ENCODE results near the gene GNG13.

Gene GNG13

DNA sequence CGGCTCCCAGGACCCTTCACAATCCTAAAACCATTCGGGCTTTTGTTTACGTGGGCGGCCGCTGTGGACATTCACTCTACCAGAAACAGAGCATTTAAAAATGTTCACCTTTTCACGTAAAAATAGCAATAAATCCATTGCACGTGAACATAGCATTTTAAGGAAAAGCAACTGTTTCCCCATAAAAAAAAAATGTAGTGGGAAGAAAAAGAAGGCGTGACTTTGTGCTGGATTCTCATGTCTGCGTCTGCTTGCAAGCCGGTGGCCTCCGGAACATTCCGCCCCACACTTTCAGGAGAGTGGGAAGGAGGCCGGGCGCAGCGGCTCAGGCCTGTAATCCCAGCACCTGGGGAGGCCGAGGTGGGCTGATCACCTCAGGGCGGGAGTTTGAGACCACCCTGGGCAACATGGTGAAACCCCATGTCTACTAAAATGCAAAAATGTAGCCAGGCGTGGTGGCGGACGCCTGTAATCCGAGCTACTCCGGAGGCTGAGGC, 13.4 kb upstream of the GNG13 start:
- DNase-seq (ENCODE audit: low read depth in 2 of 2): no peak

DNA sequence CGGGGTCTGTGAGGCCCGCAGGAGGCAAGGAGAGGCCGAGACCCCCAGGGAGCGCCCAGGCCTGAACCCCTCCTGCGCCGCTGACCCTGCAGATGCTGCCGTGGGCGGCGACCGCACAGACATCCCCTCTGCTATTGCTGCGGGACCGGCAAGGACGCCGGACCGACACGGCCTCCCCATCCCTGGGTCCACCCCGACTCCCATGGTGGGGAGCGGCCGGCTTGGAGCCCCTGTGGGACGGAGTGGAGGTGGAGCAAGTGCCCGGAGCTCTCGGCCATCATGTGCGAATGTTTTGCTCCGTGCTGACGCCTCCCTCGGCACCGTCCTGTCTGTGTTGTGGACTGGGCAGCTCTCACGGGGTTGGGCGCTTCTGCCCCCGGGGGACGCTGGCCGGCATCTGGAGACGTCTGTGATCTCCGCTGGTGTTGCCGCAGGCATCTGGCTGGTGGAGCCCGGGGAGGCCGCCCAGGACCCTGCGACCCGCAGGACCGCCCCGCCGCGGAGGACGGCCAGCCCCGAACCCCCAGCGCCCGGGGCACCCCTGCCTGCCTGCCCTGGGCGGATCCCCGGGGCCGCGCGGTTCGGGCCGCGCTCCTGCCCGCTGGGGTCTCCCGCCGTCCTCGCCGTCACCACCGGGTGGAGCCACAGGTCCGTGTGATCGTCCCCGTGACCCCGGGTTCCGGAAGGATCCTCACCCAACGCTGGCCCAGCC, 12.8 kb upstream of the GNG13 start:
- peak in 1 of 2 donors; percentile 26 for DNase-seq (ENCODE audit: low read depth in 2 of 2)

DNA sequence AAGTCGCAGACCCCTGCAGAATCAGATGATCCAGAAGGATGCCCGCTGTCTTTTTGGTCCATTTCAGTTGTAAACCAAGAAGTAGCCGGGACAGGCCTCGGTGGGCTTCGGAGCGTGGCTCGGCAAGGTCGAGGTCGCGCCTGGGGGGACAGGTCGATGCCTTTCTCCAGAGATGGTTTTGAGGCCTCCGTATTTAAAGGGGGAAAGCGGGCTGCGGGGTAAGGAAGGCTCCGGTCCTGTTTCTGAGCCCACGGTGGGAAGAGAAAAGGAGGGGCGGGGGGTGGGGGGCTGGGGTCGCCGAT, 7.5 kb upstream of the GNG13 start:
- no peak for DNase-seq (ENCODE audit: low read depth in 2 of 2)

DNA sequence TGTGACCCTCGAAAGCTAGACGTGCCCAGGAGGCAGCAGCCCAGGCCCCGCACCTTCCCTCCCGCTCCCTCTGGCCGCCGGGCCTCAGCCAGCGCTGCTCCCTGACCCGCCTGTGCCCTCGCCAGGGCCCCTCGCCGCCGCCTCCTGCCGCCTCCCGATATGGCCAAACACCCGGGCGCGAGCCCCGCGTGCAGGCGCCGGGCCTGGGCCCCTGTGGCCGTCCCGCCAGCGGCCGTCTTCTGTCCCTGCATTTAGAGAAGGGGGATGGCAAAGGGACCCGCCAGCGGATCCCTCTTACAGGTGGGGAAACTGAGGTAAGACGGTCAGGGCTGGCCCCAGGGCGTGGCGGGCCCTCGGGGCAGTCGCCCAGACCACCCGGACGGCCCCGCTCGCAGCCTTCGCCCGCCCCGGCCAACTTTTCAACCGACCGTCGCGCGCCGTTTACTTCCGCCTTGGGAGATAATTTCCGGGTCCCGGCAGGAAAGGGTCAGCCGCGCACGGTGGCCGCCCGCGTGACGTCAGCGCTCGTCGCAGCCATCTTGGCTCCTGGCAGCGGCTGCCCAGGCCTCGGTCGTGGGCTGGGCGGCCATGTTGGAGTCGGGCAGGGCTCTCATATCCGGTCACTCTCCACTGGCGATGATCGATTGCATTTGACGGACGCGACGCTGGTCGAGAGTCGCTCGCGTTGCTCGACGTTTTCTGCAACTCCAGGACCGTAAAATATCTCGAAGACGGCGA, 7.0 kb upstream of the GNG13 start:
- peak; percentile 67 to 86 for DNase-seq (ENCODE audit: low read depth in 2 of 2)

DNA sequence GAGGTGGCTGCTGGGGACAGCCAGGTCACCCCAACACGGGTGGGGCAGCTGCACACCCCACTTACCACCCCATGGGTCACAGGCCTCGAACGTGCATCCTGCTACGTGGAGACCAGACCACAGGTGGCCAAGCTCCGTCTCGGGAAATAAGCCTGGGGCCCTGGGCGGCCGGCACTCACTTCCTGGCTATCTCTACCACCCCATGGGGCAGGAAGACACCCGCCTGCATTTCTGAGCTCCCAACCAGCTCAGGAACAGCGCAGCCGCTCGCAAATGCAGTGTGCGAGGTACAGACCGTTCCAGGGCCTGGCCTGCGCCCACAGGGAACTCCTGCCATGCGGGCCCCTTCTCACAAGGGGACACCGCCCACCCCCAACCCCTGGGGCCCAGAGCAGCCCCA, 4.9 kb upstream of the GNG13 start:
- no peak for DNase-seq (ENCODE audit: low read depth in 2 of 2)

DNA sequence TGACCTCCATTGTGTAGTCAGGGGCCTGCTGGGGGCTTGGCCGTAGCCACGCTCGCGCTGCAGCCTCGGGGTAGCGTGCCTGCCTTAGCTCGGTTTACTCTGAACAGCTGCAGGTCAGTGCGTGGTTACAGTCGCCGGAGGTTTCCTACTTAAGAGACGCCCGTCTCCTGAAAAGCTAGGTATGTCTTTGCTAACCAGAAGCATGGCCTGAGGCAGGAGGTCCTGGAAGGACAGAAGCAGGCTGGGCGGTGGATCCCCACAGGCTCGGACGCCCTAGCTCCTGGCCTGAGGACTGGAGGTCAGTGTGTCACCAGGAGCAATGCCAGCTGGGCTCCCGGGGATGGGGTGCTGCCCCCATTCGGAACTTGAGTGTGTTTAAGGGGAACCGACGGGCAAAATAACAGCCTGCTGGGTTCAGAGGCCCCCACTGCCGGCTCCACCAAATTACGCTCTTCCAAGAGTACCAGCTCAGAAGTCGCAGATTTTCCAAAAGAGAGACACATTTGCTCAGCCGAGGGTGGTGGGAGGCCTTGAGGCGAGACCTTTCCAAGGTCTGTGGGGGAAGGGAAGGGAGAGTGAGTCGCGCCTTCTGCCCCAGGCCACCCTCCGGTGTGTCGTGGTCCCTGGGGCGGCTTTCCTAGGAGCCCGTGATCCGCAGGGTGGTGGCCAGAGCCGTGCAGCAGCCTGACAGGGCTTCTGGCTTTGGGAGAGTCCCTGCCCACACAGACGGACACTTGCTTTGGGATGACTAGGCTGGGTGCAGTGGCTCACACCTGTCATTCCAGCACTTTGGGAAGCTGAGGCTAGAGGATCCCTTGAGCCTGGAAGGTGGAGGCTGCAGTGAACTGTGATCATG, 3.9 kb upstream of the GNG13 start:
- DNase-seq (ENCODE audit: low read depth in 2 of 2): no peak

DNA sequence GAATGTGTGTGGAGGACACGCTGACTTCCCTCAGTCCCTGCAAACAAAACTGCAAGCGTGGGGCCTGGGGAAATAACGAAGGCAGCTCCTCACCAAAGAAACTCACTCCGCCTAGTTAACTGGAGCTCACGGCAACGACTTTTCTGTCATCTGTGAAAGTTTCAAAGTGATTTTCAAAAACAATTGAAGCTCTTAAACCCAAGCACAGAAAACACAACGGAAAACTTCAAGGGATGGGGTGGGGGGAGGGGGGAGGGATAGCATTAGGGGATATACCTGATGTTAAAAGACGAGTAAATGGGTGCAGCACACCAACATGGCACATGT, 3.2 kb upstream of the GNG13 start:
- no peak for DNase-seq (ENCODE audit: low read depth in 2 of 2)

DNA sequence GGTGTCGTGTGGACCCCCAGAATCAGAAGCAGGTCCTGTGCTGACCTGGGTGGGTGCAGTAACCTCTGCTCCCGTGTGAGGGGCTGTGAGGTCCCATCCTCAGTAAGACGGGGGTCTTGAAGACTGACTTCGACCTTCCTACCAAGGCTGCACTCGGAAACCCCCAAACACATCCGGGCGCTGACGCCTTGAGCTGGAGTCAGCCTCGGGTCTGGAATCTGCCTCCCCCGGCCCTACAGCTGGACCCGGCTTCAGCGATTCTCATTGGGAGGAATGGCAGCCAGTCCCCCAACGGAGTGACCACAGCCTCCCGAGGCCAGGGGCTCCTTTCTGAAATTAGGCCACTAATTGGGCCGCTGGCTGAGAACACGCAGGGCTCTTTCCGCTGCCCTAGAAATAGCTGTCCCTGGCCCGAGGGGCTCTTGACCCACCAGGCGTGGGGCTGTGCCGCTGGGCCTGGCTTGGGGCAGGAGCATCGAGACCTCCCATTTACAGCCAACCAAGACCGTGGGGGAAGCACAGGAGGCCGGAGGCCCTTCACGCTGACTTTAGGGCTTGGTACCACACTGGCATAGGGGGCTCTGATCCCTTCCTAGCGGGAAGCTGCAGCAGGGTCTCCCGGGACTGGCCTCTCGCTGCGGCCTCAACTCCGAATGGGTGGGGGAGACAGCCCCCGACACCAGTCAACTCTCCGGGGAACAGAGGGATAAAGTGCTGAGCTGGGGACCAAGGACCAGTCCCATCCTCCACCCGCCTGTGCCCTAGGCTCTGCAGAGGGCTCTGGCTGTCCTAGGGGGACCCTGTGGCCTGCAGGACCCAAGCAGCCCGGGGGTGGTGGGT, 2.6 kb upstream of the GNG13 start:
- DNase-seq (ENCODE audit: low read depth in 2 of 2): no peak

DNA sequence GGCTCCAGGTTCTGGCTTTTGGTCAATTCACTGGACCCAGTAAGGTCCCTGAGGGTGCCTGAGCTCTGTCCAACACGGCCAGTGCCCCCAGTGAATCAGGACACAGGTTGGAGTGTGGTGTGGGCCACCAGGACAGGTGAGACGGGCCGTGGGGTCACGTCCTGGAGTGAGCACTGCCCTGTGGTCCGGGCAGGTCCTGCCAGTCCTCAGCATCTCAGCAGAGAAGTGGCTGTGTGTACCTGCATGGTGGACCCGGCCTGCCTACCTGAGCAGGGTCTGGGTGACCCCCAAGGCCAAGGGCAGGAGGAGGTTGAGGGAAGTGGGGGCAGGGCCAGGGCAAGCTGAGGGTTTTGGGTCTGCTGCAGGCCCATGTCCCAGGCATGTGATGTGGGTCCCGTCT, 1.9 kb upstream of the GNG13 start:
- no peak for DNase-seq (ENCODE audit: low read depth in 2 of 2)

DNA sequence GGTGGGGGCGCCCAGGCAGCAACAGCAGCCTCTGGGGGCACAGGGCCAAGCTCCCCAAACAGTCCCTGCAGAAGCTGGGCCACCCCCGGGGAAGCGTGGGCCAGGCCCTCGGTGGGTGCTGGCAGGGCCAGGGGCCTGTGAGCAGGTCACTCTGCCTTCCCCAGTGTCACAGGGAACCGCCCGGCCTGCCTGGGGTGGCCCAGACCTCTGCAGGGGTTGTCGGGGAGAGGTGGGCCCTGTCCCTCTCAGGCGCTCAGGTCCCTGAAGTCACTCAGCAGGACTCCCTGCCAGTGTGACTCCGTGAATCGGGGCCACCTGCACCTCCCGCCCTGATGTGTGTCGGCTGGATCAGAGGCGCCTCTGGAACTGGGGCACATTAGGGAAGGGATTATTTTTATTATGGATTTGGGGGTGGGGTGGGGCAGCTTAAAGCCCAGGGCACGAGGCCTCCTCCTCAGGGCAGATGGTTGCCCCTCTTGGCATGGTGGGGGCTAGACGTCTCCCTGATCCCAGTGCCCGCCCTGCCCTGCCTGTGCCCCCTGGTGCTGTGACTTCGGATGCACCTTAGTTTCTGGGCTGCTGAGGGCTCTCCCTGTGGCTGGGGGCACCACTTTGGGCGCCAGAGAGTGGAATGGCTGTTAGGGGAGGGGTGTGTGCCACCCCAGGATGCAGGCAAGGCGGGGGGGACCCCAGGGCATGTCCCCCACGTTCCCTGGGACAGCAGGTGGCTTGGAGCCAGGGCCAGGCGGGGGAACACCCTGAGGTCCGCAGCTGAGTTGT, 1.2 kb upstream of the GNG13 start:
- DNase-seq (ENCODE audit: low read depth in 2 of 2): no peak

DNA sequence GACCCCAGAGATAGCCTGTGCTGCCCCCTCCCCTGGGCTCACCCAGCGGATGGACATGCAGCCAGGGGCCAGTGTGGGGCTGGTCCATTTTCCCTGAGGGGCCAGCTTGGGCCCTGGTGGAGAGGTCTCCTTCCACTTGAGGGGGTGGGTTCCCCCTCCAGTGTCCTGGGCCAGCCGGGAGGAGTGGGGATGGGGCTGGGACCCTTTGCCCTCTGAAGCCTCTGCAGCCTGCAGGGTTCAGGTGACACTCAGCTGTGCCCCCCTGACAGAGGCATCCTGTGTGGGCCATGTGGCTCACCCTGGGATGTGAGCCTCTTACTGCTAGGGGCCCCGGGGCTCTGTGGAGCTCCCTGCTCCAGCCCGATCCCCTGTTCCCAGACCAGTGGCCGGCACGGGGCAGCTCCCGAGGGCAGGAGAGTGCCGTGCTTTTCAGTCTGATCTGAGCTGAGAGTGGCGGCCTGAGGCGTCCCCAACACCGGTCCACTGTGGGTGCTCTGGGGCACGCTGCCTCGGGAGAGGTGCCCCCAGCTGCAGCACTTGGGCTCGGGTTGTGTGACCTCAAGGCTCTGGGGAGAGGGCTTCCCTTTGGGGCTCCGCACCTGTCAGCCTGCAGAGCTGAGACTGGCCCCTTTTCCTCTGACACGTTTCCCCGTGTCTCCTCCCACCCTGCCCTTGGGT, 439 bp upstream of the GNG13 start:
- no peak for DNase-seq (ENCODE audit: low read depth in 2 of 2)

DNA sequence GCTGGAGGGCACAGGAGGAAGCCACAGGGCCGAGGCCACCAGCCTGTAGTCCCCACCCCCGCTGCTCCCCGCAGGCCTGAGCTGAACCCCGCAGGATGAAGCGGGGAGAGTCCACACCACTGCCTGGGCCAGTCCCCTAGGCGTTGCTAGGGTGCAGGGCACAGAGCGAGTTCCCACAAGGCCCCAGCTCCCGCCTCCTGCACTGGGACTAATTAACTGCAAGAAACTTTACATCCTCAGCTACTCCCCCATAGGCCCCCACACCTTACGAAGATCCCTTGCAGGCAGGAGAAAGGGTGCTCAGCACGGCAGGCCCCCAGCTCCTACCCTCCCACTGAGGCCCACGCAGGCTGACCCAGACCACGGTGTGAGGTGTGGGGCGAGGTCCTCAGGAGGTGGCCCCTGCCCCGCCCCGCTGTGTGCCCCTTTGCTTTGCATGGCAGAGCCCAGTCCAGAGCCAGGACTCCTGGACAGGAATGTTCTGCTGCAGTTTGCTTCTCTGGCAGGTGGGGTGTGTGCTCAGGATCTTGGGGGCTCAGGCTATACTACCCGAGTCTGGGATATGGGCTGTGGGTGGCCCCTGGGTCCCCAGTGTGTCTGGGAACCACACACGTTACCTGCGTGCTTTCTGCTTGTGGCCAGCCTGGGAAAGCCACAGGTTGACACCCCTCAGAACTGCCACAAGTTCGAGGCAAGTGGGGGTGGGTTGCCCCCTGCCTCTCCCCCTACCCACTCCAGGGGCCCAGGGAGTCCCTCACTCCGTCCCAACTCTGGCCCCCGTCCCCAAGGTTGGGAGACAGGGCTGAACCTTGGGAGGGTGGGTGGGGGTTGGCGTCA, 1.2 kb downstream of the GNG13 start:
- no peak for DNase-seq (ENCODE audit: low read depth in 2 of 2)

DNA sequence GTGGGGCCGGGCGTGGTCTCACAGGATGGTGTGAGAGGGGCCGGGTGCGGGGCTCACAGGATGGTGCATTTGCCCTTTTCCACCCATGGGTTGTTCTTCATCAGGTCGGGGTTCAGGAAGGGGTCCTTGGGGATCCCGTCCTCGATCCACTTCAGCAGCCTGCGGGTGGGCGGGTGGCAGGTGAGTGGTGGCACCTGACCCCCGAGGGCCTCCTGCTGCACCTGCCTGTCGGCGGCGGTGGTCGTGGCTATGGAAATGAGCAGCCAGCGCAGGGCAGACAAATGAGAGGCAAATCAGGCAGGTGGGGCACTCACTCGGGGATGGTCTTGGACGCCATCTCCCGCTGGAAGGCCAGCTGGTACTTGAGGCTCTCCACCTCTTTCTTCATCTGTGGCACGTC, 1.9 kb downstream of the GNG13 start:
- DNase-seq (ENCODE audit: low read depth in 2 of 2): no peak

DNA sequence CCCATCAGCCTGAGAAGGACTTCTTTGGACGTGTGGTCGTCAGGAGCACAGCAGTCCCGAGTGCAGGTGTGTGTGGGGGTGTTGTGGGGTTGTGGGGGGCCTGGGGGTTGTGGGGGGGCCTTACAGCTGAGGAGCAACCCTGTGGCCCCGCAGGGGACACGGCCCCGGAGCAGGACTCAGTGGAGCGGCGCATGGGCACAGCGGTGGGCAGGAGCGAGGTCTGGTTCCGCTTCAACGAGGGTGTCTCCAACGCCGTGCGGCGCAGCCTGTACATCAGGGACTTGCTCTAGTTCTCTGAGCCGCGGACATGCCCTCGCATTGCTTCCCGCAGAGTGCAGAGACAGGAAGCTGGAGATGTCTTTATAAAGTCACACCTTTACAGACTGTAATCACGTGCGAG, 2.8 kb downstream of the GNG13 start:
- DNase-seq (ENCODE audit: low read depth in 2 of 2): no peak

DNA sequence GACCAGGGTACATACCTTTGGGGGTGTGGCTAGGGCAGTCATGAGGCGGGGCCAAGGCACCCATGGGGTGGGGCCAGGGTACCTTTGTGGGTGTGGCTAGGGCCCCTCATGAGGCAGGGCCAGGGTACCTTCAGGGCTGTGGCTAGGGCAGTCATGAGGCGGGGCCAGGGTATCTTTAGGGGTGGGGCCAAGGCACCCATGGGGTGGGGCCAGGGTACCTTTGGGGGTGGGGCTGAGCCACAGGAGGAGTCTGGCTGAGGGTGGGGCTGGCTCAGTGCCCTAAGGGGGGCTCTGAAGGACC, 3.5 kb downstream of the GNG13 start:
- DNase-seq (ENCODE audit: low read depth in 2 of 2): no peak

DNA sequence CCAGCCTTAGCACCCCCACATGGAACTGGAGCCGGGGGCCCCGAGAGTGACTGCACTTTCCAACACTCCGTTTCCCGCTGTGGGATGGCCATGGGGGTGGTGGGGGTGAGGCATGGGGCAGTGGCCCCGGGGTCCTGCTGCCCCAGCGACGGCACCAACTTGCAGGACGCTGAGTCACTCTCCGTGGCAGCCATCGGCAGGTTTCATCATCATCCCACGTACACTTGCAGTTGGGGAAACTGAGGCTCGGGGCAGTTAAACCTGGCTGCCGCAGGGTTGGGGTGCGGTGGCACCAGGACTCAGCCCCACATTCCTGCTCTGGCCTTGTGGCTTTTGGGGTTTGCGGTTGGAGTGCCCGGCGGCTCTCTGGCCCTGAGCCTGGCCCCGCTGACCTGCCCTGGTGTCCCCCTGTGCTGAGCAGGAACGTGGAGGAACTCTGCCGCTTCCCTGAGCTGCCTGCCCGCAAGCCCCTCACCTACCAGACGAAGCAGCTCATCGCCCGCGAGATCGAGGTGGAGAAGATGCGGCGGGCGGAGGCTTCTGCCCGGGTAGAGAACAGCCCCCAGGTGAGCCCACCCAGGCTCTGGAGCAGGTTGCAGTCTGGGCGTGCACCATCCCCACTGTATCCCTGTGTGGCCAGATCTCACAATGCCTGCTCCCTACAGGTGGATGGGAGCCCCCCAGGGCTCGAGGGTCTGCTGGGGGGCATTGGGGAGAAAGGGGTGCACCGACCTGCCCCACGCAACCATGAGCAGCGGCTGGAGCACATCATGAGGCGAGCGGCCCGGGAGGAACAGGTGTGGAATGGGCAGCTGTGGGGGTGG, 4.0 kb downstream of the GNG13 start:
- DNase-seq (ENCODE audit: low read depth in 2 of 2): no peak

DNA sequence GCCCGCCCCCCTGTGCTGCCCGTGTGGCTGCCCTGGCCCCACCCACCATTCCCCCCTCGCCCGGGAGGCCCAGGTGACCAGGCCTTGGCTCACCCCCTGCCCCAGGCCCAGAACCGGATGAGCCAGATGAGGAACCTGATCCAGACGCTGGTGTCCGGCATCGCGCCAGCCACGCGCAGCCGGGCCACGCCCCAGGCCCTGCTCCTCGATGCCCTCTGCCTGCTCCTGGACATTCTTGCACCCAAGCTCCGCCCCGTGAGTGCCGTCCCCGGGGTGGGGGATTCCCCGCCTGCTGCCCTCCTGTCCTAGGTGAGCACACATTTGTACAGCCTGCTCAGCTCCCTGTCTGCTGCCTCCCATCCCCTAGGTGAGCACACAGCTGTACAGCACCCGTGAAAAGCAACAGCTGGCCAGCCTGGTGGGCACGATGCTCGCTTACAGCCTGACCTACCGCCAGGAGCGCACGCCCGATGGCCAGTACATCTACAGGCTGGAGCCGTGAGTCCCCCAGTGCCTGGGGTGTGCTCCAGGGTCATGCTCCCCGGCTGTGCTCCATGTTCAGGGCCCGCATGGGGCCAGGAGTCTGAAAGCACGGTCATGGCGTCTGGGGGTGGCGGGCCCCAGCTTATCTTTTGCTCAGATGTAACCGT, 4.8 kb downstream of the GNG13 start:
- DNase-seq (ENCODE audit: low read depth in 2 of 2): no peak

DNA sequence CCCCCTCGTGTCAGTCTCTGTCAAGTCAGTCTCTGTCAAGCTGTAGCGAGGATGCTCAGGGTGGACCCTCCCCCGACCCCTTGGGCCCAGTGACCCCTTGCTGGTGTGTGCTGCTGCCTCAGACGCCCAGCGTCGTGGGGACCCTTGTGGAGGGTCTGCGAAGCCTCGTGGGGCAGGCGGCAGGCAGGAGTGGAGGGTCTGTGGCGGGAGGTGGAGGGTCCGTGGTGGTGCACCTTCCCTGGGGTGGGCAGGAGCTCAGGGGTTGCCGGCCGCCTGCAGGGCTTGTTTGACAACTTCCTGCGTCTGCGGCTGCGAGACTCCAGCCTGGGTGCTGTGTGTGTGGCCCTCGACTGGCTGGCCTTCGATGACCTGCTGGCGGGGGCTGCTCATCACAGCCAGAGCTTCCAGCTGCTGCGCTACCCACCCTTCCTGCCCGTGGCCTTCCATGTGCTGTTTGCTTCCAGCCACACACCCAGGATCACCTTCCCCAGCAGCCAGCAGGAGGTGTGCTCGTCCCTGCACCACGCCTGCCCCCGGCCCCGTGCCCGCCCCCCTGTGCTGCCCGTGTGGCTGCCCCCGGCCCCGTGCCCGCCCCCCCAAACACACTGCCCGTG, 5.6 kb downstream of the GNG13 start:
- no peak for DNase-seq (ENCODE audit: low read depth in 2 of 2)

Data from stimulated activated CD8-positive, alpha-beta memory T cell treated with anti-CD3 and anti-CD28 coated beads, Interleukin-7, amount 100 ng/mL, for 4 hours (primary cell).